ENCODE results near the gene KCNAB1.

Gene KCNAB1

DNA sequence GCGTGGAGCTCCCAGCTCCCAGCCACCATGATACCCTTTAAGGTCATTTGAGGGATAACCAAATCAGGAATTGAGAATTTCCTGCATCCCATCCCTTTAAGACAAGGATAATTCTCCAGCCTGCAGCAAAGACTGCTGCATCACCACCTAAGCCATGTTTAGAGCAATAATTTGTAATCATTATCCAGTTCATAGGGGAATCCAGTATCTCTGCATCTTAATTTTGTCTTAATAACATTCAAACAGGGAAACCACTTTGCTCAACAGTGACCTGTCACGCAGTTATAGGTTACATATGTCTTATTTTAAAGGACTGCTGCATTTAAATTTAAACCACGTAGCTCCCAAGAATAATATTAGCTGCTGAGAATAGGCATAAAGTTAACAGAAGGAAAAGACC, 246.2 kb downstream of the KCNAB1 start:
- DNase-seq (ENCODE audit: low read depth in 2 of 2): no peak

DNA sequence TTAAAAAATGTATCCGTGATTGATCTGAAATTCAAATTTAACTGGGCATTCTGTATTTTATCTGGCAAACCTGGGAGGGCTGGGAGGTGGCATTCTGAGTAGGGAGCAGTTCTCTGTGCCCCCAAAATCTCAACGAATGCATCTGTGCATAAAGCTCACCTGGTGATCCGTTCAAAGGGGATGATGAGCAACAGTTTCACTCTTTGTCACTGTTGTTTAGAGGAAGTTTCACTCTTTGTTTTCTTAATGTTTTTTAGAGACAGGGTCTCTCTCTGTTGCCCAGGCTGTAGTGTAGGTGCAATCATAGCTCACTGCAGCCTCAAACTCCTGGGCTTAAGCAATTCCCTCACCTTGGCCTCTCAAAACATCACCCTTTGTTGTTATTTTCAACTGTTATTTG, 247.8 kb downstream of the KCNAB1 start:
- no peak for DNase-seq (ENCODE audit: low read depth in 2 of 2)

DNA sequence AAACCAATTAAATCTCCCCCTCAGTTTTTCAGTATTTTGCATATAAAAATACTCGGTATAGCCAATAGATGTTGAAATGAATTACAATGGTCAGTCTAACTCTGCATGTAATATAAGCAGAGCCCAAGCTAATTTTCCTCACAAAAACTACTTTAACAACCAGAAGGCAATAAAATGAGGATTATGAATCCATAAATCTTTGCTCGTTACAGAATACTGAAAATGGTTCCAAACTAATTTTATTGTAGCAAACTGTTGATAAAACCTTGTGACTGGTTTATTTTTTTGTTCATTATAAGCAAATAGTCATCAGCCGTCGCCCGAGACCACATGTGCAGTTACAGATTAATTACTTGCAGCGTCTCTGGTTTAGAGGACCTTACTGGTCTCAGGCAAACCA, 251.3 kb downstream of the KCNAB1 start:
- DNase-seq (ENCODE audit: low read depth in 2 of 2): no peak

GRCh38 chr3:156373095-156373494, 252.7 kb downstream of the KCNAB1 start:
- DNase-seq (ENCODE audit: low read depth in 2 of 2): no peak

DNA sequence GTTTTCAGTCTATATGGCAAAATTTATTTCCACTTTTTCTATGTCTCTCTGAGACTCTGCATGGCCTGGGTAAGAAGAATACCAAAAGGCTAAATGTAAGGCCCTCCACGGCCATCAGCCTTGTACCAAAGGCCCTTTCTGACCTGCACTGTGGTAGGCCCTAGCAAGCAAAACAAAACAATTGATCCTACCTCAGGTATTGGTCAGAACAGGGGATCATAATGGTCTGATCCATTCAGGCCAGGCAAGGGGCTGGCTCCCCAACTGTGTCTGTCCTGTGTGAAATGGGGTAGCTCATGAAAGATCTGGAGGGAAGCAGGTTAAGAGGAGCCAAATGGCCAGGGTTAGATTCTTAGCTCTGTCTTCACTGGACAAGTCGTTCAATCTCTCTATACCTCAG, 253.3 kb downstream of the KCNAB1 start:
- DNase-seq (ENCODE audit: low read depth in 2 of 2): no peak

- DNase-seq (ENCODE audit: low read depth in 2 of 2): no peak
Observed at GRCh38 chr3:156376199-156376598, 255.8 kb downstream of the KCNAB1 start.

- no peak for DNase-seq (ENCODE audit: low read depth in 2 of 2)
Observed at GRCh38 chr3:156377266-156377665, 256.9 kb downstream of the KCNAB1 start.

GRCh38 chr3:156377718-156378117, 257.3 kb downstream of the KCNAB1 start:
- DNase-seq (ENCODE audit: low read depth in 2 of 2): no peak

DNA sequence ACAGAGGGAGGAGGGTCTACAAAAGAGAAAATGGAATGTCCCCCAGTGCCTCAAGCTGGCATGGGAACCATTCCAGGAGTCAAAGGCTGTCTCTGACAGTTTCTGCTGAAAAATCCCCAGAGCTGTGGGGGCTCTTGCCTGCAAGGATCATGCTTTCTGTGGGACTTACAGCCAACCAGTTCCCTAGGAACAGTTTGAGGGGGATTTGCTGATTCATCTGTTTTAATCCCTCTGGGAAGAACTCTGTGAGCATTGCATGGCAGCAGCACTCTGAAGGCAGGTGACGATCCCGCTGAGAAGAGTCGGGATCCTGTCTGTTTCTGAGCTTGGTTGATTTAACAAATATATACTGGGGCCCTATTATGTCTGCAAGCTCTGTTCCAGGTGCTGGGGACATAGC, 258.5 kb downstream of the KCNAB1 start:
- no peak for DNase-seq (ENCODE audit: low read depth in 2 of 2)

GRCh38 chr3:156379327-156379726, 258.9 kb downstream of the KCNAB1 start:
- DNase-seq (ENCODE audit: low read depth in 2 of 2): no peak

- no peak for DNase-seq (ENCODE audit: low read depth in 2 of 2)
Observed at GRCh38 chr3:156381253-156381652, 260.9 kb downstream of the KCNAB1 start.

DNA sequence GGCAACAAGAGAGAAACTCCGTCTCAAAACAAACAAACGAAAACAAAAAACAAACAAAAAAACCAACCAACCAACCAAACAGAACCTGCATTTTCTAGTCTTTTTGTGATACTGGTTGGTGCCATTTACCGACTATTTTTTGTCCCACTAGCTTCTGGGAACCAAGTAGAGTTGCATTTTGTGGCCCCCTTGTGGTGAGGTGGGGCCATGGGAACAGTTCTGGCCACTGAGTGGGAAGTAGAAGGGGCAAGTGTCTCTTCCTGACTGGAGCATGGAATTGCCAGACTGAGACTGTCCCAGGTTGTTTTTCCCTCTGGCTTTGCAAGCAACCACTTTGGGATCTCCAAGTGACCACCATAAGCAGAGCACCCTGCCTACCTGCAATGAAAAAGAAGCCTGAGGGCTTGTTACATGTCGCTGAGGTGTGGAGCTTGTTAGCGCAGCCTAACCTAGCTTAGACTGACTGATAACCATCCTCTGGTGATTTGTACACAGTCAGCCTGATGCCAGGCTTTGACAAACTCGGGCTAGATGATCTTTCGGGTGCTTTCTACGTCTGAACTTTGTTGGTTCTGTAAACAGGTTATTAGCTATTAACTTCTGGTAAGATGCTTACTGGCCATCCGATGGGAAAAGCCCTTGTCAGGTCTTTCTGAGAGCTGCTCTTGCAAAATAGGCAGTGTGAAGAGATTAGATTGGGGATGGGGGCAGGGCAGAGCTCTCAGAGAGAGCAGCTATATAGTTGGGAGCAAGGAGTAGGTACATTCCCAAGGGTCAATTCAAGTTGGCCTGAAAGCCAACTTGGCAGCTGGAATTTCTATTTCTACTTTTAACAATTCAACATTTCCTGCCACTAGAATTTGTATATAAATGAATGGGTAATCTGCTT, 262.3 kb downstream of the KCNAB1 start:
- no peak for DNase-seq (ENCODE audit: low read depth in 2 of 2)

GRCh38 chr3:156383441-156384025, 263.2 kb downstream of the KCNAB1 start:
- no peak for DNase-seq (ENCODE audit: low read depth in 2 of 2)

GRCh38 chr3:156388497-156389448, 268.4 kb downstream of the KCNAB1 start:
- no peak for DNase-seq (ENCODE audit: low read depth in 2 of 2)

DNA sequence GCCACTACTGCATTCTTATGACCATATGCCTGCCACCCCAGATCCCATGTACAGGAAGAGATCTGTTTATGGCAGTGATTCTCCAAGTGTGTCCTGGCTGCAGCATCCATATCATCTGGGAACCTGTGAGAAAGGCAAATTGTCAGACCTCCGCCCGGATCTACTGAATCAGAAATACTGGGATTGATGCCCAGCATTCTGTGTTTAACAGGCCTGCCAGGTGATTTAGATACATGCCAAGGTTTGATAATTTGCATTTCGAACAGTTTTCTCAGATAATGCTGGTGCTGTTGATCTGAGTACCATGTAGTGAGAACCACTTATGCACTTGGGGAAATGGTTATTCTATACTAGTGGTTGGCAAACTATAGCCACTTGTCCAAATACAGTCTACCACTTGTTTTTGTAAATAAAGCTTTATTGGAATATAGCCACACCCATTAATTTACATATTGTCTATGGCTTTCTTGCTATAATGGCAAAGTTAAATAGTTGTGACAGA, 269.1 kb downstream of the KCNAB1 start:
- no peak for DNase-seq (ENCODE audit: low read depth in 2 of 2)

DNA sequence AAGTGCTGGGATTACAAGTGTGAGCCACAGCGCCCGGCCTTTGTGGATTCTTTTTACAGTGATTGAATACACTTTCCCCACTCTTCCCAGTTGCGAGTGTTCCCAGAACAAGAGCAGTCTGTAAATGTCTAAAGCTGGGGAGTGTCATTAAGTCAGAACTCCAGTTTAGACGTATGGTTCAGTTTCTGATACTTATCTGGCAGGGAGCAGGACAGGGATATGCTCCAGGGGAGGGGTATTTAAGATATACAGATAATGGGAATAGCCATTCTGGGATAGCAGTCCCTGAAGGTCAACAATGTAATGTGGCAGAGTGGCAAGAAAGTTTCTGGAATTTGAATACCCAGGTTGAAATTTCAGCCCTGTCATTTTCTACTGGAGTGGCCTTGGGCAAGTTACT, 270.5 kb downstream of the KCNAB1 start:
- no peak for DNase-seq (ENCODE audit: low read depth in 2 of 2)

DNA sequence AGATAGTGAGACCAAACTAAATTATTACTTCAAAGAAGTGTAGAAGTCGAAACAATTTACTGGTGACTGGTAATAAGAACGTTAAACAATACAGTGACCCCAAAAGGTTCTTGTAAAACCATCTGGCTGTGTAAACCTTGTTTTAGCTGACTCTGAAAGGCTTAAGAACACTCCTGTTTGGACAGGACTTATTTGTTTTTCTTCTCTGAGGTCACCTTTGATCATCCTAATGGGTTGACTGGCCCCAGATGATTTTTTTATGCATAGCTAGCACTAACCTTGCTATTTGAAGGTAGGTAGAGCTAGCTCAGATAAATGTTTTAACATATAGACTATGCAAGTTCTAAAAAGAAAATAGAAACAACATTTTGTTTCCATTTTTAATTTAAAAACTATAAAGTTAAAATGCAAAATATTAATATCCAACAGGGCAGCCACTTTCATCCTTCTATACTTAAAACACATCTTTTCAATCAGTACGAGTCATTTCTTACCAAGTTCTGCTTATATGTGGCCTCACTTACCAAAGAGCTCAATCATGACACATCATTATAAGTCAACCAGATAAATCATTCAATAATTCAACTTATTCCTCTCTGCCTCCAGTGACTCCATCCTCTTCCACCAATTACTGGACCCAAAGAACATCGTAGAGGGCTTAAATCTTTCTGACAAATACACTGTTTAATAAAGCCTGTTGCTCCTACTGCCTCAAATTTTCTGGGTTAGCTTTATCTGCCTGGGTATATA, 275.8 kb downstream of the KCNAB1 start:
- no peak for DNase-seq (ENCODE audit: low read depth in 2 of 2)

- DNase-seq (ENCODE audit: low read depth in 2 of 2): no peak
Observed at GRCh38 chr3:156396851-156397250, 276.5 kb downstream of the KCNAB1 start.

- no peak for DNase-seq (ENCODE audit: low read depth in 2 of 2)
Observed at GRCh38 chr3:156397534-156397933, 277.2 kb downstream of the KCNAB1 start.

GRCh38 chr3:156400062-156400461, 279.7 kb downstream of the KCNAB1 start:
- no peak for DNase-seq (ENCODE audit: low read depth in 2 of 2)

DNA sequence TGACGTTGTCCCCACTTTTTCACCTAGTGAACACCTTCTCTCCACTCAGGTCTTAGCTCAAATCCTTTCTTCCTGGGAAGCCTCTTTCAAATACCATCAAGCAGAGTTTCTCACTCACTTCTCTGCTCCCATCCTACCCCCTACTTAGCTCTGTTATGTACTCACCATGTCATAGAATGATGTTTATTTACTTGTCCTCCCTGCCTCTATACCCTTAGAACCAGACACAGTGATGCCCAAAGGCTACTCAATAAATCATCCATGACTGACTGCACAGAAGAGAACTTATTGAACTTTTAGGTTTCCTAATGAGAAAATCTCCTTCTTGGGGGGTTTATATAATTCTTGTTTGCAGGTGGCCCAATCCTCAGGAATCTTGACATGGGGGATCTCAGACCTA, 280.4 kb downstream of the KCNAB1 start:
- no peak for DNase-seq (ENCODE audit: low read depth in 2 of 2)
